Measurements from ENCODE around the gene NPFF. TPM values are rescaled to one million over a fixed set of nuclear protein-coding genes. Genes with fewer than 3 reads are reported as not detected.

The NPFF gene
- total RNA-seq, 1 donor = not detected

- Histone ChIP-seq H3K4me3 (ENCODE audit: insufficient read depth, low read length) (peak overlapping the region; percentile 72), H3K9me3 (ENCODE audit: low read depth, low read length) (no peaks in the 10 kb centered on the region), H3K36me3 (ENCODE audit: insufficient read depth, low read length) (peaks cover 24% of the 10 kb centered on the region), H3K79me2 (ENCODE audit: insufficient read depth, low read length) (peaks cover 48% of the 10 kb centered on the region), H3K27me3 (ENCODE audit: insufficient read depth, low read length) (no peaks in the 10 kb centered on the region), H2AFZ (ENCODE audit: low read length) (peak overlapping the region; percentile 86), H3K27ac (ENCODE audit: low read depth, low read length) (peak overlapping the region; percentile 93), H3K4me2 (ENCODE audit: insufficient read depth, low read length) (peak overlapping the region; percentile 88), H3K4me1 (ENCODE audit: insufficient read depth, low read length) (peaks cover 73% of the 10 kb centered on the region), H4K20me1 (ENCODE audit: insufficient read depth, low read length) (peaks cover 3% of the 10 kb centered on the region)
- DNase-seq (ENCODE audit: insufficient read length, low spot score, missing footprints) = peak; percentile 47
- no peak for TF ChIP-seq CTCF (IDR thresholded peaks at IDR 0.05; ENCODE audit: extremely low read depth, low read depth, low read length)
Measured at GRCh38 chr12:53501615-53502181, 5.6 kb downstream of the NPFF start.

- TF ChIP-seq CTCF (IDR thresholded peaks at IDR 0.05; ENCODE audit: extremely low read depth, low read depth, low read length) = no peak
- Histone ChIP-seq H3K4me3 (ENCODE audit: insufficient read depth, low read length) (peak within 1 kb of the TSS; percentile 72), H3K27me3 (ENCODE audit: insufficient read depth, low read length) (no peaks in the 10 kb centered on the region), H3K36me3 (ENCODE audit: insufficient read depth, low read length) (peaks cover 19% of the 10 kb centered on the region), H3K79me2 (ENCODE audit: insufficient read depth, low read length) (peaks cover 54% of the 10 kb centered on the region), H3K4me2 (ENCODE audit: insufficient read depth, low read length) (peak within 1 kb of the TSS; percentile 88), H3K27ac (ENCODE audit: low read depth, low read length) (peak within 1 kb of the TSS; percentile 93), H3K9me3 (ENCODE audit: low read depth, low read length) (no peaks in the 10 kb centered on the region), H2AFZ (ENCODE audit: low read length) (peak within 1 kb of the TSS; percentile 86), H3K4me1 (ENCODE audit: insufficient read depth, low read length) (peaks cover 70% of the 10 kb centered on the region), H4K20me1 (ENCODE audit: insufficient read depth, low read length) (peaks cover 3% of the 10 kb centered on the region)
- peak; percentile 97 for DNase-seq (ENCODE audit: insufficient read length, low spot score, missing footprints)
Measured at GRCh38 chr12:53500776-53501614, 6.3 kb downstream of the NPFF start, which contains the start of gene TARBP2. Gene TARBP2, plus strand, starts transcription at chr12:53501283. Its CDS starts 126 bp downstream, at chr12:53501409.

GRCh38 chr12:53500142-53500775 is 7.0 kb downstream of the NPFF start:
- peaks cover 63% of the 10 kb centered on the region for H3K4me1 ChIP-seq (ENCODE audit: insufficient read depth, low read length)
- TF ChIP-seq CTCF (IDR thresholded peaks at IDR 0.05; ENCODE audit: extremely low read depth, low read depth, low read length) = no peak
- H2AFZ ChIP-seq (ENCODE audit: low read length) = peak overlapping the region; percentile 73

More at GRCh38 chr12:53500142-53500775, 7.0 kb downstream of the NPFF start:
- Histone ChIP-seq H3K9me3 (ENCODE audit: low read depth, low read length) (no peaks in the 10 kb centered on the region), H3K27me3 (ENCODE audit: insufficient read depth, low read length) (no peaks in the 10 kb centered on the region), H3K79me2 (ENCODE audit: insufficient read depth, low read length) (peaks cover 60% of the 10 kb centered on the region), H3K4me3 (ENCODE audit: insufficient read depth, low read length) (peak overlapping the region; percentile 72), H3K27ac (ENCODE audit: low read depth, low read length) (peak overlapping the region; percentile 93), H4K20me1 (ENCODE audit: insufficient read depth, low read length) (peaks cover 3% of the 10 kb centered on the region), H3K36me3 (ENCODE audit: insufficient read depth, low read length) (peaks cover 14% of the 10 kb centered on the region), H3K4me2 (ENCODE audit: insufficient read depth, low read length) (peak overlapping the region; percentile 88)
- DNase-seq (ENCODE audit: insufficient read length, low spot score, missing footprints) = no peak
